ENCODE results near the gene LARP4B.

LARP4B gene

GRCh38 chr10:924524-924859 is 7.0 kb downstream of the LARP4B start:
- DNase-seq (ENCODE audit: low spot score): no peak

GRCh38 chr10:923844-924523 is 7.5 kb downstream of the LARP4B start:
- no peak for DNase-seq (ENCODE audit: low spot score)

GRCh38 chr10:921471-922414 is 9.8 kb downstream of the LARP4B start:
- no peak for DNase-seq (ENCODE audit: low spot score)

GRCh38 chr10:920450-920849 is 11.1 kb downstream of the LARP4B start:
- no peak for DNase-seq (ENCODE audit: low spot score)

GRCh38 chr10:919481-919880 is 12.0 kb downstream of the LARP4B start:
- DNase-seq (ENCODE audit: low spot score): no peak

GRCh38 chr10:917999-918398 is 13.5 kb downstream of the LARP4B start:
- no peak for DNase-seq (ENCODE audit: low spot score)

- DNase-seq (ENCODE audit: low spot score): no peak
Measured at GRCh38 chr10:917416-917720, 14.1 kb downstream of the LARP4B start.

GRCh38 chr10:916716-917415 is 14.6 kb downstream of the LARP4B start:
- DNase-seq (ENCODE audit: low spot score): no peak

GRCh38 chr10:909831-910230 is 21.7 kb downstream of the LARP4B start:
- DNase-seq (ENCODE audit: low spot score): no peak

GRCh38 chr10:905972-906371 is 25.5 kb downstream of the LARP4B start:
- DNase-seq (ENCODE audit: low spot score): no peak

GRCh38 chr10:905503-905902 is 26.0 kb downstream of the LARP4B start:
- DNase-seq (ENCODE audit: low spot score): no peak

- no peak for DNase-seq (ENCODE audit: low spot score)
Measured at GRCh38 chr10:904403-904802, 27.1 kb downstream of the LARP4B start.

GRCh38 chr10:898141-898540 is 33.4 kb downstream of the LARP4B start:
- no peak for DNase-seq (ENCODE audit: low spot score)

- no peak for DNase-seq (ENCODE audit: low spot score)
Measured at GRCh38 chr10:896982-897381, 34.5 kb downstream of the LARP4B start.

GRCh38 chr10:895324-895723 is 36.2 kb downstream of the LARP4B start:
- no peak for DNase-seq (ENCODE audit: low spot score)

- no peak for DNase-seq (ENCODE audit: low spot score)
Measured at GRCh38 chr10:878895-879294, 52.6 kb downstream of the LARP4B start.

GRCh38 chr10:878333-878759 is 53.2 kb downstream of the LARP4B start:
- DNase-seq (ENCODE audit: low spot score): no peak

GRCh38 chr10:876438-876837 is 55.1 kb downstream of the LARP4B start:
- DNase-seq (ENCODE audit: low spot score): no peak

GRCh38 chr10:873020-873419 is 58.5 kb downstream of the LARP4B start:
- no peak for DNase-seq (ENCODE audit: low spot score)

GRCh38 chr10:871951-872403 is 59.5 kb downstream of the LARP4B start:
- DNase-seq (ENCODE audit: low spot score): no peak

GRCh38 chr10:870564-871166 is 60.8 kb downstream of the LARP4B start:
- DNase-seq (ENCODE audit: low spot score): no peak

- DNase-seq (ENCODE audit: low spot score): no peak
Measured at GRCh38 chr10:869171-869570, 62.3 kb downstream of the LARP4B start.

- DNase-seq (ENCODE audit: low spot score): no peak
Measured at GRCh38 chr10:867807-868206, 63.7 kb downstream of the LARP4B start.
